HuH-7.5 (cell line): Measurements from ENCODE around the gene RASGRF2.
"Not testable (repeated sequence)": the region's sequence is repeated elsewhere in the genome, so short reads cannot be mapped to it uniquely, and the experiment has no call there.

Source experiments
- DNase-seq: peaks from one replicate; pipeline ENCODE4 v3.0.0; 2011; ENCODE audit warnings: low spot score

RASGRF2 gene

GRCh38 chr5:81020478-81021167, 60.5 kb downstream of the RASGRF2 start:
- no peak for DNase-seq

GRCh38 chr5:81021486-81021885, 61.3 kb downstream of the RASGRF2 start:
- DNase-seq, result no peak

GRCh38 chr5:81021951-81022687, 62.0 kb downstream of the RASGRF2 start:
- no peak for DNase-seq

- no peak for DNase-seq
Observed at GRCh38 chr5:81022688-81023084, 62.5 kb downstream of the RASGRF2 start.

- DNase-seq, result no peak
Observed at GRCh38 chr5:81023261-81023970, 63.3 kb downstream of the RASGRF2 start.

- no peak for DNase-seq
Observed at GRCh38 chr5:81027481-81028058, 67.4 kb downstream of the RASGRF2 start.

- DNase-seq, result not testable (repeated sequence)
Observed at GRCh38 chr5:81028888-81029287, 68.7 kb downstream of the RASGRF2 start.

GRCh38 chr5:81029736-81030135, 69.6 kb downstream of the RASGRF2 start:
- DNase-seq, result not testable (repeated sequence)

- DNase-seq, result not testable (repeated sequence)
Observed at GRCh38 chr5:81030236-81031034, 70.3 kb downstream of the RASGRF2 start.

GRCh38 chr5:81035522-81035921, 75.4 kb downstream of the RASGRF2 start:
- no peak for DNase-seq

GRCh38 chr5:81038495-81038894, 78.3 kb downstream of the RASGRF2 start:
- no peak for DNase-seq

- DNase-seq, result no peak
Observed at GRCh38 chr5:81044868-81045267, 84.7 kb downstream of the RASGRF2 start.

- DNase-seq, result no peak
Observed at GRCh38 chr5:81045389-81045807, 85.2 kb downstream of the RASGRF2 start.

- no peak for DNase-seq
Observed at GRCh38 chr5:81046041-81046440, 85.9 kb downstream of the RASGRF2 start.

- DNase-seq, result no peak
Observed at GRCh38 chr5:81052325-81052724, 92.2 kb downstream of the RASGRF2 start.

- not testable (repeated sequence) for DNase-seq
Observed at GRCh38 chr5:81053282-81053681, 93.1 kb downstream of the RASGRF2 start.

GRCh38 chr5:81058121-81058520, 98.0 kb downstream of the RASGRF2 start:
- no peak for DNase-seq

GRCh38 chr5:81065492-81065891, 105.3 kb downstream of the RASGRF2 start:
- DNase-seq, result no peak

GRCh38 chr5:81066102-81066501, 105.9 kb downstream of the RASGRF2 start:
- no peak for DNase-seq

- no peak for DNase-seq
Observed at GRCh38 chr5:81067406-81067805, 107.2 kb downstream of the RASGRF2 start.

GRCh38 chr5:81068063-81068462, 107.9 kb downstream of the RASGRF2 start:
- no peak for DNase-seq

- DNase-seq, result no peak
Observed at GRCh38 chr5:81068635-81069034, 108.5 kb downstream of the RASGRF2 start.
